ENCODE data around the gene ODAD3.
"Not testable (repeated sequence)": the region's sequence is repeated elsewhere in the genome, so short reads cannot be mapped to it uniquely, and the experiment has no call there.

Gene ODAD3

DNA sequence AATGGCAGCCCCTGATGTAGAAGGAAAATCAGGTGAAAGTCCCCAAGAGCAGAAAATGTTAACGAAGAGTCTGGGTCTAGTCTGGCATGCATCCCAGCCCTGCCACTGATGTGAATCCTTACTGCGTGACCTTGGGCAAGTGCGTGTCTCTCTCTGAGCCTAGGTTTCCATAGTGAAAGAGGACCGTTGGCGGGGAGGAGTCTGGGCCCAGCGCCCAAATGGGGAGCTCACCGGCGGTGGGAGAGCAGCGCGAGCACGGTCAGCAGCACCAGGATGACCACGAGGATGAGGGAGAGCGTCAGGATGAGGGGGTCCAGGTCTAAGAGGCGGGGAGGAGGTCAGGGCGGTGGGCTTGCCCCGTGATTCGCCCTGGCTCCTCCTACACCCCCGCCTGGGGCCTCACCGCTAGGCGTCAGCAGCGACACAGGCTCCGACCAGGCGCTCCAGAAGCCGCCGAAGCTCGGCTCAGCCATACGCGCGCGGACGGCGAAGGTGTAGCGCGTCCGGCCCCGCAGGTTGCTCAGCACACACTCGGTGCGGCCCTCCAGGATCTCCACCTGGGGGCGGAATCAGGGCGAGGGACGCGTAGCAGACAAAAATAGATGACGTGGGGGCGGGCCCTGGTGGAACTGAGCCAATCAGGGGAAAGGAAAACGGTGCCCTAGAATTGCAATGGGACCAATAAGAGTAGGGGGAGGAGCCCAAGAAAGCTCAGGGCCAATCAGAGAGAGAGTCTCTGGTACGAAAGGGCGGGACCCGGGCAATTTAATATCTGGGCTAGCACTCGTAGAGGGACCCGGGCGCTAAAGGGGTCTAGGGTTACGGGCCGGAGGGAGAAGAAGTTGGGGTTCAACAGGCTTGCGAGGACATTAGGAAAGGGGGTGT, 54.0 kb downstream of the ODAD3 start:
- Histone ChIP-seq H2AFZ (ENCODE audit: low read depth, low read length) (peak overlapping the region; percentile 92), H3K27me3 (ENCODE audit: insufficient read depth, low read length, poor library complexity) (no peaks in the 10 kb centered on the region), H3K36me3 (ENCODE audit: insufficient read depth, low read length) (peaks cover 15% of the 10 kb centered on the region), H3K9me3 (ENCODE audit: insufficient read depth, low read length, severe bottlenecking) (no peaks in the 10 kb centered on the region), H3K4me1 (ENCODE audit: insufficient read depth, low read length) (peaks cover 50% of the 10 kb centered on the region), H4K20me1 (ENCODE audit: insufficient read depth, low read length) (no peaks in the 10 kb centered on the region), H3K4me3 (ENCODE audit: low read depth in 1 of 2, low read length in 2 of 2) (peak overlapping the region; percentile 52 to 85), H3K27ac (ENCODE audit: low read length) (peak overlapping the region; percentile 91), H3K79me2 (ENCODE audit: insufficient read depth, low read length) (peaks cover 19% of the 10 kb centered on the region), H3K4me2 (ENCODE audit: insufficient read depth, low read length) (peak overlapping the region; percentile 78), H3K9ac (ENCODE audit: low read depth, low read length) (peak overlapping the region; percentile 74)
- TF ChIP-seq CTCF (IDR thresholded peaks at IDR 0.05; ENCODE audit: borderline replicate concordance, extremely low read depth, low read length, poor library complexity, severe bottlenecking) = peak; percentile 82
- no peak for TF ChIP-seq EZH2 (IDR thresholded peaks at IDR 0.05; ENCODE audit: borderline replicate concordance, low read depth, low read length, severe bottlenecking)
- peak; percentile 97 for DNase-seq
- ATAC-seq (ENCODE audit: insufficient read depth, low read depth) = peak; percentile 95

GRCh38 chr19:11379857-11380350, 55.0 kb downstream of the ODAD3 start:
- TF ChIP-seq EZH2 (IDR thresholded peaks at IDR 0.05; ENCODE audit: borderline replicate concordance, low read depth, low read length, severe bottlenecking) (no peak), CTCF (IDR thresholded peaks at IDR 0.05; ENCODE audit: borderline replicate concordance, extremely low read depth, low read length, poor library complexity, severe bottlenecking) (no peak)
- DNase-seq = no peak
- no peak for ATAC-seq (ENCODE audit: insufficient read depth, low read depth)
- Histone ChIP-seq H3K4me1 (ENCODE audit: insufficient read depth, low read length) (peaks cover 55% of the 10 kb centered on the region), H3K36me3 (ENCODE audit: insufficient read depth, low read length) (peaks cover 19% of the 10 kb centered on the region), H3K4me2 (ENCODE audit: insufficient read depth, low read length) (peak overlapping the region; percentile 78), H3K9ac (ENCODE audit: low read depth, low read length) (peak overlapping the region; percentile 74), H3K79me2 (ENCODE audit: insufficient read depth, low read length) (peaks cover 26% of the 10 kb centered on the region), H3K27ac (ENCODE audit: low read length) (peak overlapping the region; percentile 91), H3K27me3 (ENCODE audit: insufficient read depth, low read length, poor library complexity) (no peaks in the 10 kb centered on the region), H2AFZ (ENCODE audit: low read depth, low read length) (no peak overlapping the region), H3K4me3 (ENCODE audit: low read depth in 1 of 2, low read length in 2 of 2) (peak overlapping the region; percentile 52 to 85; a peak in 3 of 4 replicates), H4K20me1 (ENCODE audit: insufficient read depth, low read length) (no peaks in the 10 kb centered on the region), H3K9me3 (ENCODE audit: insufficient read depth, low read length, severe bottlenecking) (no peaks in the 10 kb centered on the region)

- H3K4me3 ChIP-seq (ENCODE audit: low read depth in 1 of 2, low read length in 2 of 2); H2AFZ ChIP-seq (ENCODE audit: low read depth, low read length); ATAC-seq (ENCODE audit: insufficient read depth, low read depth); H3K9me3 ChIP-seq (ENCODE audit: insufficient read depth, low read length, severe bottlenecking); DNase-seq; H3K9ac ChIP-seq (ENCODE audit: low read depth, low read length); H3K27me3 ChIP-seq (ENCODE audit: insufficient read depth, low read length, poor library complexity); H4K20me1 ChIP-seq (ENCODE audit: insufficient read depth, low read length); H3K27ac ChIP-seq (ENCODE audit: low read length): not testable (repeated sequence)
- Histone ChIP-seq H3K79me2 (ENCODE audit: insufficient read depth, low read length) (peaks cover 26% of the 10 kb centered on the region), H3K4me1 (ENCODE audit: insufficient read depth, low read length) (peaks cover 55% of the 10 kb centered on the region), H3K4me2 (ENCODE audit: insufficient read depth, low read length) (peak overlapping the region; percentile 78), H3K36me3 (ENCODE audit: insufficient read depth, low read length) (peaks cover 19% of the 10 kb centered on the region)
Measured at GRCh38 chr19:11379269-11379845, 55.6 kb downstream of the ODAD3 start.

Data from DND-41 (cell line).